Loucy (cell line): Measurements from ENCODE around the gene GATA3.

Source experiments
- CTCF ChIP-seq: fragments of 200-600 bp; sonication (generic); conservative IDR thresholded peaks from 2 replicates; pipeline ENCODE4 v1.5.1; 2014; ENCODE audit warnings: mild to moderate bottlenecking, antibody characterized with exemption, low read length
- EZH2phosphoT487 ChIP-seq: fragments of 200-600 bp; IDR thresholded peaks from 2 replicates; pipeline ENCODE4 v1.6.1; 2018; ENCODE audit warnings: antibody characterized with exemption, mild to moderate bottlenecking, moderate library complexity, borderline replicate concordance

GRCh38 chr10:8049045-8049864 lies 5.2 kb upstream of the GATA3 start:
- TF ChIP-seq CTCF: no peak
- TF ChIP-seq EZH2phosphoT487: no peak
